CD4-positive, alpha-beta T cell (primary cell): ENCODE results near the gene CTXND1. TPM values are rescaled to one million over a fixed set of nuclear protein-coding genes. Genes with fewer than 3 reads are reported as not detected.

Experiments
- ATAC-seq: fragments of 200-7000 bp; cut with Tn5 transposase; one replicate; pipeline ENCODE4 v1.10.0; 2022; ENCODE audit warnings: mild to moderate bottlenecking; ENCODE audit not compliant: poor library complexity
- CTCF ChIA-PET: fragments of 350-600 bp; sonication (Branson Sonifier 250); formaldehyde crosslinking; loops from one replicate; lab custom pipeline; 2021; ENCODE audit warnings: antibody characterized with exemption, inconsistent platforms; lab: Charles Lee
- POLR2A ChIA-PET: fragments of 350-600 bp; sonication (Branson Sonifier 250); formaldehyde crosslinking; loops from one replicate; lab custom pipeline; 2021; ENCODE audit warnings: antibody characterized with exemption, inconsistent platforms; lab: Charles Lee
- DNase-seq, 14 experiments: peaks; one replicate each; pipeline ENCODE4 v3.0.0-alpha.2; 2013 to 2020; ENCODE audit warnings: mixed read lengths in 2 of 14
- H3K27ac ChIP-seq, 2 donors: one replicate each; pipeline versions ENCODE4 v1.5.1 to v1.7.0; 2013; ENCODE audit warnings: low read length in 2 of 2, low read depth in 1 of 2, mild to moderate bottlenecking in 1 of 2
- H3K27me3 ChIP-seq, 2 experiments: 1 replicate in 1 of 2; 2 replicates in 1 of 2; pipeline versions ENCODE4 v1.6.1 to v1.7.0; 2013; ENCODE audit warnings: low read length in 2 of 2, control low read depth in 1 of 2, mild to moderate bottlenecking in 1 of 2, moderate library complexity in 1 of 2; ENCODE audit not compliant: insufficient read depth in 2 of 2, control insufficient read depth in 1 of 2
- H3K36me3 ChIP-seq: one replicate; pipeline ENCODE4 v1.6.1; 2013; ENCODE audit warnings: low read length, control low read depth; ENCODE audit not compliant: insufficient read depth
- H3K4me1 ChIP-seq: one replicate; pipeline ENCODE4 v1.6.1; 2013; ENCODE audit warnings: low read length, control low read depth; ENCODE audit not compliant: insufficient read depth
- H3K4me3 ChIP-seq: one replicate; pipeline ENCODE4 v1.5.1; 2013; ENCODE audit warnings: mild to moderate bottlenecking, low read length, moderate library complexity
- H3K9me3 ChIP-seq, 2 experiments: 1 replicate in 1 of 2; 2 replicates in 1 of 2; pipeline versions ENCODE4 v1.6.1 to v1.7.0; 2013; ENCODE audit warnings: low read length in 2 of 2, mild to moderate bottlenecking in 2 of 2, control low read depth in 1 of 2, moderate library complexity in 1 of 2; ENCODE audit not compliant: control insufficient read depth in 1 of 2, insufficient read depth in 1 of 2
- H3K27ac Mint-ChIP-seq: one replicate; pipeline ENCODE4 v1.8.0; 2020; ENCODE audit warnings: mixed read lengths
- H3K27me3 Mint-ChIP-seq: one replicate; pipeline ENCODE4 v1.8.0; 2021; ENCODE audit warnings: mixed read lengths
- H3K36me3 Mint-ChIP-seq: one replicate; pipeline ENCODE4 v1.8.0; 2021; ENCODE audit warnings: low read depth, mixed read lengths
- H3K4me1 Mint-ChIP-seq: one replicate; pipeline ENCODE4 v1.8.0; 2021; ENCODE audit warnings: low read depth, mixed read lengths
- H3K4me3 Mint-ChIP-seq: one replicate; pipeline ENCODE4 v1.8.0; 2020; ENCODE audit warnings: mild to moderate bottlenecking, mixed read lengths
- H3K9me3 Mint-ChIP-seq: one replicate; pipeline ENCODE4 v1.8.0; 2020; ENCODE audit warnings: mixed read lengths
- CTCF ChIP-seq: fragments of 200-600 bp; IDR thresholded peaks from one replicate; pipeline ENCODE4 v1.8.0; 2022; ENCODE audit warnings: antibody characterized with exemption, mild to moderate bottlenecking
- intact Hi-C, 2 experiments: fragments of 100-400 bp; cut with DNase I in 1 of 2; cut with micrococcal nuclease in 1 of 2; formaldehyde crosslinking; loops; one replicate each; pipeline versions ENCODE4 v1.15.1 to v1.9.0; 2023 to 2025; cut with DNase I, micrococcal nuclease
- total RNA-seq, 174 experiments: library from RNA in 2 of 174; stranded (reverse) in 2 of 174; gene quantifications; one replicate each; pipeline ENCODE4 v1.2.3 and lab custom pipeline; 2021 to 2026

Gene CTXND1
- total RNA-seq, 2 experiments from 2014 or later, result not detected

DNA sequence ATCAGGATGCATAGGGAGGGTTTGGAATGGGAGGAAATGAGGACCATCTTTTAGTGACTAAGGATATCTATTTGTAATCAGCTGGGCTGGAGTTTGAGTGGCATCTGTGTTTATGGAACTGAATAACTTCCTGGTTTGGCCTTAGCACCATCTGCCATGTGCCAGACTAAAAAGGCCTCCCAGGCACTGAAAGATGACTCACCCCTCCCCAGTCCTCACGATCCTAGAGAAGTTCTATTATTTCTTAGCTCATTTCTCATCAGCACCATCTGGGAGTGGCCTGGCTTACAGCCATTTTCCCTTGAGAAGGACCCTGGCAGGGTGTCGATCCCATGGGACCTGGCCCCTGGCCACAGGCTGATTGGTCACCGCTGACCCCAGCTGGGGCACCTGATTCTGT lies 23.9 kb upstream of the CTXND1 start:
- Mint-ChIP-seq H3K4me3 (no peak overlapping the region), H3K9me3 (no peaks in the 10 kb centered on the region), H3K27me3 (peaks cover 18% of the 10 kb centered on the region), H3K36me3 (no peaks in the 10 kb centered on the region), H3K27ac (no peak overlapping the region), H3K4me1 (no peaks in the 10 kb centered on the region)
- Histone ChIP-seq H3K27ac (no peak overlapping the region), H3K36me3 (no peaks in the 10 kb centered on the region), H3K9me3 (no peaks in the 10 kb centered on the region), H3K4me1 (no peaks in the 10 kb centered on the region), H3K27me3 (peaks cover 6 to 7% of the 10 kb centered on the region in 2 experiments), H3K4me3 (no peak overlapping the region)
- no peak for TF ChIP-seq CTCF
- POLR2A ChIA-PET, result no interaction called here
- CTCF ChIA-PET, result no interaction called here
- intact Hi-C loops, result no loop called here
- DNase-seq (no peak), ATAC-seq (no peak)

GRCh38 chr15:80274996-80275395 lies 23.0 kb upstream of the CTXND1 start:
- intact Hi-C loops, result no loop called here
- ChIA-PET POLR2A (no interaction called here), CTCF (no interaction called here)
- H3K9me3 ChIP-seq, result no peaks in the 10 kb centered on the region
- DNase-seq, result no peak
- no peak for TF ChIP-seq CTCF
- no peaks in the 10 kb centered on the region for H3K4me1 ChIP-seq
- H3K4me3 ChIP-seq, result no peak overlapping the region
- no peaks in the 10 kb centered on the region for H3K4me1 Mint-ChIP-seq
- no peak overlapping the region for H3K4me3 Mint-ChIP-seq
- no peak overlapping the region for H3K27ac Mint-ChIP-seq
- ATAC-seq, result no peak
- H3K27ac ChIP-seq, result no peak overlapping the region
- no peaks in the 10 kb centered on the region for H3K36me3 ChIP-seq
- H3K36me3 Mint-ChIP-seq, result no peaks in the 10 kb centered on the region
- H3K27me3 ChIP-seq, result peaks cover 6 to 7% of the 10 kb centered on the region in 2 experiments
- H3K27me3 Mint-ChIP-seq, result peaks cover 18% of the 10 kb centered on the region
- no peaks in the 10 kb centered on the region for H3K9me3 Mint-ChIP-seq

- CTCF ChIA-PET, result no interaction called here
- no peaks in the 10 kb centered on the region for H3K4me1 Mint-ChIP-seq
- H3K4me3 ChIP-seq, result no peak overlapping the region
Observed at GRCh38 chr15:80274554-80274953, 22.5 kb upstream of the CTXND1 start.

More at GRCh38 chr15:80274554-80274953, 22.5 kb upstream of the CTXND1 start:
- intact Hi-C loops, result no loop called here
- Histone ChIP-seq H3K9me3 (no peaks in the 10 kb centered on the region), H3K27ac (no peak overlapping the region), H3K4me1 (no peaks in the 10 kb centered on the region), H3K36me3 (no peaks in the 10 kb centered on the region), H3K27me3 (peaks cover 6 to 7% of the 10 kb centered on the region in 2 experiments)
- POLR2A ChIA-PET, result no interaction called here
- no peak overlapping the region for H3K4me3 Mint-ChIP-seq
- no peak overlapping the region for H3K27ac Mint-ChIP-seq
- DNase-seq (no peak), ATAC-seq (no peak)
- H3K27me3 Mint-ChIP-seq, result peaks cover 20% of the 10 kb centered on the region
- H3K36me3 Mint-ChIP-seq, result no peaks in the 10 kb centered on the region
- no peak for TF ChIP-seq CTCF
- H3K9me3 Mint-ChIP-seq, result no peaks in the 10 kb centered on the region
